HG03571 (cell line): ENCODE results near the gene SPARC.
"Not testable (repeated sequence)": the region's sequence is repeated elsewhere in the genome, so short reads cannot be mapped to it uniquely, and the experiment has no call there.

ENCODE experiments used
- ATAC-seq: cut with Tn5 transposase; IDR thresholded peaks from one replicate; pipeline ENCODE4 v1.9.1; 2021; ENCODE audit not compliant: unreplicated experiment

The SPARC gene, protein sequence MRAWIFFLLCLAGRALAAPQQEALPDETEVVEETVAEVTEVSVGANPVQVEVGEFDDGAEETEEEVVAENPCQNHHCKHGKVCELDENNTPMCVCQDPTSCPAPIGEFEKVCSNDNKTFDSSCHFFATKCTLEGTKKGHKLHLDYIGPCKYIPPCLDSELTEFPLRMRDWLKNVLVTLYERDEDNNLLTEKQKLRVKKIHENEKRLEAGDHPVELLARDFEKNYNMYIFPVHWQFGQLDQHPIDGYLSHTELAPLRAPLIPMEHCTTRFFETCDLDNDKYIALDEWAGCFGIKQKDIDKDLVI

DNA sequence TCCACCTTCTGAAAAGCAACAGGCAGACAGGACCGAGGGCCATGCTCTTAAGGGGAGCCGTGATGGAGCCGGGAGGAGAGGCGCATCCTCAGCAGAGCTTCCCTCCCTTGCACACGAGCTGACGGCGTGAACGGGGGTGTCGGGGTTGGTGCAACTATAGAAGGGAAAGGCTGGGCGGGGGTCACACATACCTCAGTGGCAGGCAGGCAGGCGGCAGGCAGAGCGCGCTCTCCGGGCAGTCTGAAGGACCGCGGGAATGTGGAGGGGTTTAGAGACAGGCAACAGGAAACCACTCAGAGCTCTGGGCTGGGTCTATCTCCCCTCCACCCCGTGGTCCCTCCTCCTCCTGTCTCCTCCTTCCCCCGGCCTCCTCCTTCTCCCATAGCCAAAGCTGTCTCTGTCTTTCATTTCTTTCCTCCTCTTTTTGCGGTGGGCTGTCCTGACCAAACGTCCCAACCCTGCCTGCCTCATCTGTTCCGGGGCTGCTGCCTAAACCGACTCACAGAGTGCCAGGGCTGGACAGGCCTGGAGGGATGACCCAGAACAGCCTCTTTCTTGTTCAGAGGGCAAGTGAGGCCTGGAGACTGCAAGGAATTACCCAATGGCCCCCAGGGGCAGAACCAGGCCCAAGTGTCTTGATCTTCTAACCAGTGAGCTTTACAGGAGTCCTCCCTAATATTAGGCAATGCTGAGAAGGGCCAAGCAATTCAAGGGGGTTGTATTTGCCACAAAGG is at the start of gene SPARC:
Gene SPARC, minus strand, starts transcription at position 242 of the 734 bp plus-strand sequence. CDS start 10,727 bp downstream, outside the sequence.
- ATAC-seq: no peak

DNA sequence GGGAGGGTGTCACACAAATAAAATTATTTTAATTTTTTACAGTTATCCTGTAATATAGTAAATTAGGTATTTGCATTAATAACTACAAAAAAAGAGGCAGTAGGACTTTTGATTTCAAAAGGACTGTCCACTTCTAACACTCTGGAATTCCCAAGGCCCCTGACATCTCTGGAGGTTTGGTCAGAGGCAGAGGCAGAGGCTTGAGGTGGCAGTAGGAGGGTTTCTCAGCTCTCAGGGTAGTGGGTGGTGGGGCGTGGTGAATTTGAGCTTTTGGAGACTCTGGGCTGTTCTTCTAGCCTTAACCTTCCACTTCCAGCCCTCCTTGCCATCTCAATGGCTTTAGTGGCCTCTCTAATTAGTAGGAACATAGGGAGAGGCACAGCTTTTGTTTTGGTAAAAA is 48.9 kb upstream of the SPARC start:
- ATAC-seq: no peak

DNA sequence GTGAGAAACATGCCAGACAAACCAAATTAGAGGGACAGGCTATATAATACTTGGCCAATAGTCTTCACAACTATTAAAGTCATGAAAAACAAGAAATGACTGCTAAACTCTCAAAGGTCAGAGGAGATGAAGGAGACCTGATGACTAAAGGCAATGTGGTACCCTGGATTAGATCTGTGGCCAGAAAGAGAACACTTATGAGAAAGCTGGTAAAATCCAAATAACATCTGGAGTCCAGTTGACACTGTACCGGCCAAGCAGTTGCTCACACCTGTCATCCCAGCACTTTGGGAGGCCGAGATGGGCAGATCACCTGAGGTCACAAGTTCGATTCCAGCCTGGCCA is 47.3 kb upstream of the SPARC start:
- no peak for ATAC-seq

DNA sequence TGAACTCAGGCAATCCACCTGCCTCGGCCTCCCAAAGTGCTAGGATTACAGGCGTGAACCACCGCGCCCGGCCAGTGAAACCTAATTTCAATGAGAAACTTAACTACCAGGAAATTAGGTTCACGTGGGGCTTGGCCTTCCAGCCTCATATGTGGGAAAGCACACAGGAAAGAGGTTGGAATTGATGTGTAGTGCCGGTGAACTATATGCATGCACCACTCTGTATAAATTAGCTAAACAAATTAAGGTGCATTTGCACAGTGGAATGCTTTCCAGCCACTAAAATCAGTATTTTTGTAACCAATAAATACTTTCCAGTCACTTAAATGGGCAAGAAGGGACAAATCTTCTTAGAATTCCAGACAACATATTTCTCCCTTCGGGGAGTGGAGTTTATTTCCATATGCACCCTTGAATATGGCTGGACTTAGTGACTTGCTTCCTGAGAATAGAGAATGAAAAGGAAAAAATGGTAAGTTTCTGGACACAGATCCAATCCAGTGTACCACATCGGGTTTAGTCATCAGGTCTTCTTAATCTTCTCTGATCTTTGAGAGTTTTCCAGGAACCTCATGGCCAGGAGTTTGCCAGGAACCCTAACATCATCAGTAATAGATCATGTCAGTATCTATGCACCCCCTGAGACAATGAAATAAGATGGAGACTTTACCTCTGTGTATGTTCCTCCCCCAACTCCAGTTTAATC is 46.8 kb upstream of the SPARC start:
- no peak for ATAC-seq

DNA sequence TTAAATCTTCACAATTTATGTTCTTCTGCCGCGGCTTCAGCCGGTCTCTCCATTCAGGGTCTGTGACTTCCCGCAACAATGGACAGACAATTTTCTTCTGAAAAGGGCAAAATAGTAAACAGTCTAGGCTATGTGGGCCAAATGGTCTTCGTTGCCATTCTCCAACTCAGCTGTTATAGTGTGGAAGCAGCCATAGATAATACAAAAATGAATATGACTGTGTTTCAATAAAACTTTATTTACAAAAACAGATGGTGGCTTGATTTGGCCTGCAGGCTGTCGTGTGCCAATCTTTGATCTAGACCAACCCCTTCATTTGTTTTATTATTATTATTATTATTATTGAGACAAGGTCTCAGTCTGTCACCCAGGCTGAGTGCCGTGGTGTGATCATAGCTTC is 43.7 kb upstream of the SPARC start:
- no peak for ATAC-seq

DNA sequence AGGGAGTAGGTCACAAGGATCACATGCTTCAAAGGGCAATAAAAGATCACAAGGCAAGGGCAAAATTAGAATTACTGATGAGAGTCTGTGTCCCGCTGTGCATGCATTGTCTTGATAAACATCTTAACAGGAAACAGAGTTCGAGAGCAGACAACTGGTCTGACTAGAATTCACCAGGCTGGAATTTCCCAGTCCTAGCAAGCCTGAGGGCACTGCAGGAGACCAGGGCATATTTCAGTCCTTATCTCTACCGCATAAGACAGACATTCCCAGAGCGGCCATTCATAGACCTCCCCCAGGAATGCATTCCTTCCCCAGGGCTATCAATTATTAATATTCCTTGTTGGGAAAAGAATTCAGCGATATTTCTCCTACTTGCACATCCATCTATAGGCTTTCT is 42.9 kb upstream of the SPARC start:
- ATAC-seq: not testable (repeated sequence)

DNA sequence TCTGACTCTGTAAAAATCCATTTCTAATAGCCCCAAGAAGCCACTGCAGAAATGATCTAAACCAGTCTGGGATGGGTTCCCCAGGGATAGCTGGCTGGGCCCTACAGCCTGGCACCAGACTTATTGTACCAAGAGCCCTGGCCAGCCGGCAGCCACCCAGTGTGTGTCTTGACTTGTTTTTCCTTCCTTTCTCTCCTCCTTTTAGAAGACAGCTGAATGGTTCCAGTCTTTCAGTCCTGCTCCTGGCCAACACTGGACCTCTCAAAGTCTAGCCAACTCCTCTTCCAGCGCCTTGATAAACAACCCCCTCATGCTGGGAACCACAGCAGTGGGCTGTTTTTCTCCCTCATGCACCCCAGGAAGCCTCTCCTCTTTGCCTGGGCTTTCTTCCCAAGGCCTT is 37.6 kb upstream of the SPARC start:
- no peak for ATAC-seq

DNA sequence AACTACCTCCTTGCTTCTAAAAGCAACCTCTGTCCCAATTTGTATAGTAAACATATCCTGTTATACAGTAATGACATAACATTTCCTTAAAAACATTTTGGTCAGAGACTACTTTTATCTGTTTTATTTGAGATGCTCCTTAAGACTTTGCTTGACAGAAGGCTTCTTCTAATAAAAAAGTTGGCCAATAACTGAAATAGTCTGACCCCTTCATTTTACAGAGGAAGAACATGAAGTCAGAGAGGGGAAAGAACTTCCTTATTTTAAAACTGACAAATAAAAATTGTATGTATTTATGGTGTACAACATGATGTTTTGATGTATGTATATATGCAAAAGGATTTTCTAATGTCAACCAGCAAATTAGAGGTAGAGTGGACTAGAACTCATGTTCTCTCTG is 35.8 kb upstream of the SPARC start:
- ATAC-seq: no peak

DNA sequence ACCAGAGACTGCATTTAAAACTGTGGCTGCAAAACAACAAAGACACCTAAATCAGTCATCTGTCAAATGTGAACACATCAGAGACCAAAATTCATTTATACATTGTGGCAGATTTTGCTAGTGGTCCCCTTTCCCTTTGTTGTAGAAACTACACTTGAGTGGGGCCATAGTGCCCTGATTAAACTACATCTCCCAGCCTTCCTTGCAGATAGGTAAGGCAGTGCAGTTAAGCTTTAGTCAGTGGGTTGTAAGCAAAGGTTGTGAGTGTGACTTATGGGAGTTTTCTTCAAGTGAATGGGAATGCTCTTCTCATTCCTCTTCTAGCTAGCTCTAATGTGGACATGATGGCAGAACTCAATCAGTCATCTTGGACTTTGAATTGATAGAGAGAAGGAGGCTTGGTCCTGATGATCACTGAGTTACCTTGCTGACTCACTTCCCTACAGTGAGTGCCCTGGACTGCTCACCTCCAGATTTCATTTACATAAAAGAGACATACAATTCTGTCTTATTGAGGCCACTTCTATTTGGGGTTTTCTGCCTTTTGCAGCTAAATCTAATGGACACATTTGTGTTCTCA is 35.2 kb upstream of the SPARC start:
- ATAC-seq: no peak

DNA sequence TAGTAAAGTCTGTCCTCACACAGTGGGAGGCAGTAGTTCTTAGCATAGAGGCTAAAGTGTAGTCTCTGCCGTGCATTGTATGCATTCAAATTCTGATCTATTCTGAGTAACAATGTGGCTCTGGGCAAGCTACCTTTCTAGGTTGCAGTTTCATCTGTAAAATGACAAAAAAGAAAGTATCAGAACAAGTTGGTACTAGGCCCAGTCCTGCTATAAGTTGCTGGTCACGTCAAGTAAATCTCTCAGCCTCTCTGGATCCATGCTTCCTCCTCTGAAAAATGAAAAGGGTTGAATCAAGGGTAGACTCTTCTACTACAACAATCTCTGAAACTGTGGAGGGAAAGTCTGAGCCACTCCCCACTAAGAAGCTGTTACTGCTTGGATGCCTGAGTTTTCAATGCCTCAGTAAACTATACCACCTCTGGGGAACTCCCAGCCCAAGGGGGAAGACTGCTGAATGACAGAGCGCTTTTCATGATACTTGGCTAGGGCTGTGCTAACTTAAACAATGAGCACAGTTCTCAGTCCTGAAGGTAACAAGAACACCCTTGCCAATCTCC is 34.5 kb upstream of the SPARC start:
- ATAC-seq: peak; percentile 86

DNA sequence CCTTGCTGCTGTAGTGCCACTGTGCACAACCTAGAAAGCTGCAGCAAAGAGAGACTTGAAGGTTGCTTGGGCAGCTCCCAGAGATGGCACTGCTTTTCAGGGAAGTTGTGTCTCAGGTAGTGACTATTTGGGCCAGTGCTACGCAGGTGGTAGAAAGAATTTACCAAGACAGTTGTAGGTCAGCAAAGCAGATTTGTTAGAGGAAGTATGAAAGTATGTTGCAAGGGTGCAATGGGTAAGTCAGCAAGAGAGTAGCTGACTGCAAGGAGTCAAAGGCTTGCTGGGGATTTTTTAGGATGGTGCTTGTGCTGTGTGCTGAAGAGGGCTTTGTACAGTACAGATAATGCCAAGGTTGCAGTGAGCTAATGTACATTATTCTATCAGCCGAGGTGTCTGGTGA is 33.5 kb upstream of the SPARC start:
- no peak for ATAC-seq

DNA sequence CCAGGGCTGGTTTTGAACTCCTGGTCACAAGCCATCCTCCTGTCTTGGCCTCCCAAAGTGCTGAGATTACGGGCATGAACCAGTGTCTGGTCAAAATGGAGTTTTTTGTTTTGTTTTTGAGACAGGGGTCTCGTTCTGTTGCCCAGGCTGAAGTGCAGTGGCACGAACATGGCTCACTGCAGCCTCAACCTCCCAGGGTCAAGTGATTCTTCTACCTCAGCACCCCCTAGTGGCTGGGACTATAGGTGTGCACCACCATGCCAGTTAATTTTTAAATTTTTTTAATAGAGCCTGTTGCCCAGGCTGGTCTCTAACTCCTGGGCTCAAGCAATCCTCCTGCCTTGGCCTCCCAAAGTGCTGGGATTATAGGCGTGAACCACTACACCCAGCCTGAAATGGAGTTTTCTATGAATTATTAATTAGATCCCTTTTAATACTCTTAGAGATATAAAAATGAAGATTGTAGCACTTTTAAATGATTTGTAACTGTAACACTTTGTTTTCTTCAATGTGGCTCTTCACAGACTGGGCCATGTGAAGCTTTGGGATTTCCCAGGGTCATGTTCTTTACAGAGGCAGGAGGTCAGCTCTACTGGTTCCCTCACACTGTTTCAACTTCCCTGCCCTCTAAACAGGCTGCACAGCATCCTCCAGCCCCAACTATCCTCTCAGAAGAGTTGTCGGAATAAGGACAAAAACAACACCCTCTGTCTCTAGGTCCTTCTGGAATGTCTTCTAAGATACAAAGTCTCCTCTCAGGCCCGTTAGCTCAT is 32.7 kb upstream of the SPARC start:
- no peak for ATAC-seq

DNA sequence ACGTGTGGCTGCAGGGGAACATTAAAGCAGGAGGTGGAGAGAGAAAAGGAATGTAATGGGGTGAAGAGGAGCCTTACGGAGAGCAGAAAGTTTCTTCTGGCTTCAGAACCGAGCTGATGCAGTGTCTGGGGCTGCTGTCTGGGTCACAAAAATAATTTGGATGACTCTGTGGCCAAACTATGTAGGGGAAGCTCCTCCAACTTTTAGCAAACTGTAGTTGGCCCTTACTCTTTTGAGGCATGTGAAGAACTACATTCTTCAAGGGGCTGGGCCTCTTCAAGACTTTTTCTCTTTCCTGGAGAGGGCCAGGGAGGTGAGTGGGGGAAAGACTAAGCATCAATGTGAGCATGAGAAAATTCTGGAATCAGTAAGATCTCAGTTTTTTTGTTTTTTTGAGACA is 31.9 kb upstream of the SPARC start:
- no peak for ATAC-seq

DNA sequence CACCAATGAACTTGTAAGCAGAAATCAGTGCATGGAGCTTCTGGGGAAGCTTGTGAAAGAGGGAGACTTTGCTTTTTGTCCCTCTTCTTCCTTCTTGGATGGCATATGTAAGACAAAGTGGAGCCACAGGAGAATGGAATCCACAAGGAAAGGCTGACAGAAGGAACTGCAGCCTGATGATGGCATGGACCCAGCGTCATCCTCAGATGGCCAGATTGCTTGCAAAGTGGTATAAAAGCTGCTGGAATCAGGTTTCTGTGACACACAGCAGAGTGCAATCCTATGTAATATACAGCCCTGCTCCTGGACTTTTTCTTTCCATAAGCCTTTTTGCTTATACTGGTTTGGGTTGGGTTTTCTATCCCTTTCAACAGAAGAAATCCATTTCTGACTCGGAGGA is 31.4 kb upstream of the SPARC start:
- no peak for ATAC-seq

DNA sequence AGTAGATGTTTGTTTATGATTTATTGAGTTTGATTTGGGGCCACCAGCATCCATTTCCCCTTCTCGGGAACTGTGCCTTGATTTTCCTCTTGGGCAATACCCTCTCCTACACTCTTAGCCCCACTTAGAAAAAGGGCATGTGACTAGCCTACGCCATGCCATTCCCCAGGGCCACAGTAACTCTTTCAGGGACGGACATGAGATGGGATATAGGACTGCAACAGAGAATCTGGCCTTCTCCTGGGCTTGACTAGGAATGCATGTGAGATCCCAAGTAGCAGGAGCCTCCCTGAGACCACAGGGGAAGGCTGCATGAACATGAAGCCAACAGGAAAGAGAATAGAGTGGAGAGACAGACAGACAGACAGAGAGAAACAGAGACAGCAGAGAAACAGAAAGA is 30.7 kb upstream of the SPARC start:
- no peak for ATAC-seq

DNA sequence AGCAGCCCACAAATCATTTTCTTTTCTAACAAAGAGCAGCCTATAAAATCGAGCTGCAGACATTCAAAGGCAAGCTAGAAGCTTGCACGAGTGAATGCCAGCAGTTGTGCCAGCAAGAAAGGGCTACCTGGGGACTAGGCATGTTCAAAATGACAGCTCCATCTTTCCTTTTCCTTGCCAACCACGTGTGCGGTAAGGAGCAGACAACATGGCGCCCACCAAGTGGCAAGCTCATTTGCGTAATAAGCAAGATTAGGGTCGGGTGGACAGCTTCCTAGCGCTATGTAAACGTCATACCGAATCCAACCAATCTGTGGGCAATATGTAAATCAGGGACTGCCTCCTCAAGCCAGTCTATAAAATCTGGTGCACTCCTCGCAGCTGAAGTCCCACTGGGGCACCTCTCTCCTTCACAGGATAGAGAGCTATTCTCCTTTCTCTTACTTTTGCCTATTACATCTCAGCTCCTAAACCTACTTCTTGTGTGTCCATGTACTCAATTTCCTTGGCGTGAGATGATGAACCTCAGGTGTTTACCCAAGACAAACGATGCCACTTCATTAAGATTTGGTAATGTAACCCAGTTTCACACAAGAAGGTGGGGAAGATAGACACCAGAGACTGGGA is 22.5 kb upstream of the SPARC start:
- ATAC-seq: no peak

DNA sequence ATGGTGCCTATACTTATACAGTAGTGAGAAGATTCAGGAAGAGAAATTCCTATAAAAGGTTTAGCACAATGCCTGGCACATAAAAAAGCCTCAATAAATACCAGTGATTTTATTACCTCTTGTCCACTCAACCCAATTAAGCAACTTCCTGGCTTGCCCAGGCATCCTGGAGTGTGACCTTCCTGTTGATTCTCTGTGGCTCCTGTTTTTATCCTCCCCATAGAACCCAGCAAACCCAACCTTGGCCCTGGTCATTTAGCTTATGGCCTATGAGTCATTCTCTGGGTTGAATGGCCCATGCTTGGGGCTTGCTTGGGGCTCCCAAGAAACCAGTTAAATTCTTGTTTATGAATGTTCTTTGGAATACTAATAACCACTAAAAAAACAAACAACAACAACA is 21.4 kb upstream of the SPARC start:
- ATAC-seq: no peak

DNA sequence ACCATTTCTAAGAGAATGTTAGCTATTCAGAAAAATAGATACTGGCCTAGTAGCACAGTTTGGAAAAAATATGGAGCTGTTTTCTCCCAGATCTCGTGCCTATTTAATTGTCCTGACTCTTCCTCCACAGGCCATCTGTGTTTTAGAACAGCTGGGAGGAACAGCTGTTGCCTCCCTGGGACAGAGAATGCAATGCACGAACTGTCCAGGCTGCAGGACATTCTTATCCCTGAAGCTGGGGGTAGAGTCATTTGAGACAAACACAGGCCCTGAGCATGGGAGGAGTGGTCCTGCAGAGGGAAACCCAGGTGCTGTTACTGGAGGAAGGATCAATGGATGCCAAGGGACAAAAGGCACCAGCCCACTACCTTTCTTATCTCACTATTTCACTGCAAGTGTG is 20.9 kb upstream of the SPARC start:
- ATAC-seq: no peak

DNA sequence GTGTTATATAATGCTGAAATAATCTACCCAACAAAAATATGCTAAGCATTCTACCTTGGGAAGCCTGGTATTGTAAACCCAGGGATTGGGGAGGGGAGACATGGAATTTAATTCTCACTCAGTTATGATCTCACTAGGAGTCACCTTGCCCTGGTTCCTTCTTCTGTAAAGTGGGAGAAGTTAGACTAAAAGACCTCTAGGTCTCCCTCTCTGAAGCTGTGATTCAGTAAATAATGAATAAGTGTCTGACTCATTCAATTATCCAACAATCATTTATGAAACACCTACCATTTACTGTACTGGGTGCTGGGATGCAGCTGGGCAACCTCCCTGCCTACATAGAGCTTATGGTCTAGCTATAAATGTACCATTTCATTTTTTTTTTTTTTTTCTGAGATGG is 20.2 kb upstream of the SPARC start:
- ATAC-seq: no peak

DNA sequence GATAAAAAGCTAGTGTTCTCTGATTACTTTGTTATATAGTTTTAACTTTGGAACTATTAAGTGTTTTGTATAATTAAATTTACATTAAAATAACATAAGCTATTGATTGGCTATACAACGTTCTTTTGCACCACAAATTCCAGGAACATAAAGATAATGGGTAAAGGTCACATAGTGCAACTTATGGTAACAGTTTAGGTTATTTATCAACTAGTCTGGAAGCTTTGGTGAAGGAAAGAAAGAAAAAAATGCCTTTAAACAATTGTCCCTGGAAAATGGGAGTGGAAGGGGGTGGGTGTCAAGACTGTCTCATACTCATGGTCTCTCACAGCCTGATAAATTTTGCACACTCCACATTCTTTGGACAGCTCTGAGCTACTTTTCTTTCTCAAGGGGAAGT is 17.1 kb upstream of the SPARC start:
- ATAC-seq: no peak
